Osteoblast (primary cell): ENCODE data around the gene STYXL2. TPM values are rescaled to one million over a fixed set of nuclear protein-coding genes. Genes with fewer than 3 reads are reported as not detected.

Experiments
- DNase-seq: peaks from one replicate; pipeline ENCODE4 v3.0.0; 2011; ENCODE audit warnings: low spot score, mixed read lengths; ENCODE audit not compliant: insufficient read length; ENCODE audit errors: missing footprints
- H2AFZ ChIP-seq: 2 replicates; pipeline ENCODE4 v1.6.0; 2011; ENCODE audit warnings: mild to moderate bottlenecking, low read length
- H3K27ac ChIP-seq: 2 replicates; pipeline ENCODE4 v1.5.1; 2011; ENCODE audit warnings: mild to moderate bottlenecking, low read depth, low read length, moderate library complexity
- H3K27me3 ChIP-seq: 2 replicates; pipeline ENCODE4 v1.6.0; 2012; ENCODE audit warnings: mild to moderate bottlenecking, control low read depth, inconsistent platforms, low read length, moderate library complexity; ENCODE audit not compliant: insufficient read depth
- H3K36me3 ChIP-seq: 2 replicates; pipeline ENCODE4 v1.5.1; 2011; ENCODE audit warnings: mild to moderate bottlenecking, low read length, control low read depth, moderate library complexity; ENCODE audit not compliant: insufficient read depth
- H3K4me1 ChIP-seq: 2 replicates; pipeline ENCODE4 v1.5.1; 2011; ENCODE audit warnings: mild to moderate bottlenecking, low read length, control low read depth, moderate library complexity; ENCODE audit not compliant: insufficient read depth
- H3K4me2 ChIP-seq: 2 replicates; pipeline ENCODE4 v1.6.0; 2011; ENCODE audit warnings: mild to moderate bottlenecking, low read length; ENCODE audit not compliant: insufficient read depth
- H3K4me3 ChIP-seq: fragments of 200-600 bp; sonication (generic); 3 replicates; pipeline ENCODE4 v1.5.1; 2012; ENCODE audit warnings: mild to moderate bottlenecking, low read length, inconsistent platforms; ENCODE audit not compliant: insufficient read depth
- H3K79me2 ChIP-seq: 2 replicates; pipeline ENCODE4 v1.6.0; 2012; ENCODE audit warnings: mild to moderate bottlenecking, low read length, control low read depth, inconsistent platforms; ENCODE audit not compliant: insufficient read depth
- H3K9me3 ChIP-seq: 2 replicates; pipeline ENCODE4 v1.5.1; 2011; ENCODE audit warnings: low read depth, low read length, control low read depth
- H4K20me1 ChIP-seq: 2 replicates; pipeline ENCODE4 v1.6.0; 2012; ENCODE audit warnings: mild to moderate bottlenecking, low read length, control low read depth; ENCODE audit not compliant: insufficient read depth
- CTCF ChIP-seq: IDR thresholded peaks from 2 replicates; pipeline ENCODE4 v1.5.1; 2011; ENCODE audit warnings: mild to moderate bottlenecking, low read depth, low read length, moderate library complexity; ENCODE audit errors: extremely low read depth
- total RNA-seq: library from RNA; depleted of rRNA; stranded (reverse); fragments of >200 nt; gene quantifications from 2 replicates; pipeline ENCODE4 v1.2.3, GENCODE V29; 2012

Gene STYXL2
- total RNA-seq, 1 donor, result not detected

GRCh38 chr1:167083066-167083665, 10.7 kb upstream of the STYXL2 start:
- no peak for DNase-seq
- H3K36me3 ChIP-seq, result no peaks in the 10 kb centered on the region
- H3K4me3 ChIP-seq, result no peak overlapping the region
- H3K4me1 ChIP-seq, result no peaks in the 10 kb centered on the region
- no peaks in the 10 kb centered on the region for H3K9me3 ChIP-seq
- H3K79me2 ChIP-seq, result no peaks in the 10 kb centered on the region
- peaks cover 5% of the 10 kb centered on the region for H3K27me3 ChIP-seq
- no peak for TF ChIP-seq CTCF
- no peaks in the 10 kb centered on the region for H4K20me1 ChIP-seq
- no peak overlapping the region for H2AFZ ChIP-seq
- H3K27ac ChIP-seq, result no peak overlapping the region
- no peak overlapping the region for H3K4me2 ChIP-seq

- H3K79me2 ChIP-seq, result no peaks in the 10 kb centered on the region
- DNase-seq, result no peak
- H3K27me3 ChIP-seq, result peaks cover 5% of the 10 kb centered on the region
- H3K4me3 ChIP-seq, result no peak overlapping the region
- no peak overlapping the region for H3K4me2 ChIP-seq
- H4K20me1 ChIP-seq, result no peaks in the 10 kb centered on the region
- TF ChIP-seq CTCF, result no peak
- no peaks in the 10 kb centered on the region for H3K36me3 ChIP-seq
- no peak overlapping the region for H2AFZ ChIP-seq
- H3K27ac ChIP-seq, result no peak overlapping the region
- H3K9me3 ChIP-seq, result no peaks in the 10 kb centered on the region
- H3K4me1 ChIP-seq, result no peaks in the 10 kb centered on the region
These were observed 10.0 kb upstream of the STYXL2 start for GRCh38 chr1:167083871-167084270.

GRCh38 chr1:167084757-167085156, 9.1 kb upstream of the STYXL2 start:
- Histone ChIP-seq H2AFZ (no peak overlapping the region), H3K4me1 (no peaks in the 10 kb centered on the region)
- no peak for DNase-seq

GRCh38 chr1:167086033-167086432, 7.8 kb upstream of the STYXL2 start:
- Histone ChIP-seq H3K36me3 (no peaks in the 10 kb centered on the region), H3K9me3 (no peaks in the 10 kb centered on the region), H3K4me2 (no peak overlapping the region), H3K79me2 (no peaks in the 10 kb centered on the region), H3K4me1 (no peaks in the 10 kb centered on the region), H4K20me1 (no peaks in the 10 kb centered on the region), H3K27me3 (peaks cover 5% of the 10 kb centered on the region), H3K27ac (no peak overlapping the region), H3K4me3 (no peak overlapping the region), H2AFZ (no peak overlapping the region)
- no peak for TF ChIP-seq CTCF
- no peak for DNase-seq

More at GRCh38 chr1:167084757-167085156, 9.1 kb upstream of the STYXL2 start:
- Histone ChIP-seq H3K79me2 (no peaks in the 10 kb centered on the region), H4K20me1 (no peaks in the 10 kb centered on the region), H3K4me2 (no peak overlapping the region), H3K27ac (no peak overlapping the region), H3K9me3 (no peaks in the 10 kb centered on the region), H3K36me3 (no peaks in the 10 kb centered on the region), H3K4me3 (no peak overlapping the region), H3K27me3 (peaks cover 5% of the 10 kb centered on the region)
- TF ChIP-seq CTCF, result no peak
